ENCODE data around the gene FAM181A. TPM values are rescaled to one million over a fixed set of nuclear protein-coding genes. Genes with fewer than 3 reads are reported as not detected.

FAM181A gene
- total RNA-seq = not detected in 2 replicates

GRCh38 chr14:93926873-93927799 lies at the start of gene FAM181A:
Gene FAM181A, plus strand, starts transcription at chr14:93927344. Its CDS starts 942 bp downstream, at chr14:93928286.

GRCh38 chr14:93976477-93977057 lies 49.4 kb downstream of the FAM181A start, which contains the start of gene ASB2:
Gene ASB2, minus strand, starts transcription at chr14:93976570. Its CDS starts 12,031 bp downstream, at chr14:93964539.

Other genes with a start within 250 kb of the FAM181A start
- gene PRIMA1, start 138.9 kb upstream of the FAM181A start, total RNA-seq = not detected in 2 replicates
- 0.58 TPM in 1 of 2 replicates, not detected in the other for gene ASB2, start 49.2 kb downstream of the FAM181A start, total RNA-seq
- not detected in 2 replicates for gene CCDC197, start 70.0 kb downstream of the FAM181A start, total RNA-seq
- gene OTUB2, start 99.0 kb downstream of the FAM181A start, total RNA-seq = 1.6 and 4.0 TPM in 2 replicates
- 89.9 and 94.8 TPM in 2 replicates for gene DDX24, start 153.9 kb downstream of the FAM181A start, total RNA-seq
- 37.2 and 59.4 TPM in 2 replicates for gene IFI27L1, start 154.0 kb downstream of the FAM181A start, total RNA-seq
- 0.58 and 1.4 TPM in 2 replicates for gene IFI27, start 183.4 kb downstream of the FAM181A start, total RNA-seq
- gene IFI27L2, start 202.3 kb downstream of the FAM181A start, total RNA-seq = 144 and 259 TPM in 2 replicates
- under 0.01 TPM in 1 of 2 replicates, not detected in the other for gene PPP4R4, start 247.0 kb downstream of the FAM181A start, total RNA-seq